CD4-positive, alpha-beta T cell treated with Interleukin-4 for 4 hours (primary cell): ENCODE data around the gene OR1B1.
"Not testable (repeated sequence)": the region's sequence is repeated elsewhere in the genome, so short reads cannot be mapped to it uniquely, and the experiment has no call there.

Experiments
- DNase-seq: peaks from one replicate; pipeline ENCODE4 v3.0.0-alpha.2; 2020

Gene OR1B1

GRCh38 chr9:122657527-122657926, at the start of gene OR1B1:
TSS of gene OR1B1 (minus strand) at chr9:122657627.
- DNase-seq = no peak

- no peak for DNase-seq
Measured at GRCh38 chr9:122695696-122696095, 38.3 kb upstream of the OR1B1 start.

DNA sequence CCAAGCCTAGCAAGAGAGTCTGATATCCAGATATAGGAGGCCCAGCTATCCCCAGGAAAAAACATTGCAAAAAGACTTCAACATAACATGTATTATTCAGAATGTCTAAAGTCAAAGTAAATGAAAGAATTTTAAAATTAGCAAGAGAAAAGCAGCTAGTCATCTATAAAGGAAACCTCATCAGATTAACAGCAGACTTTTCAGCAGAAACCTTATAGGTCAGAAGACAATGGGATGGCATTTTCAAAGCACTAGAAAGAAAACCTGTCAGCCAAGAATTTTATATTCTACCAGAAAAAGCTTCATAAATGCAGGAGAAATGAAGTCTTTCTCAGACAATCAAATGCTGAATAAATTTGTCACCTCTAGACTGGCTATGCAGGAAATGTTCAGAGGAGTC, 27.4 kb upstream of the OR1B1 start:
- no peak for DNase-seq

DNA sequence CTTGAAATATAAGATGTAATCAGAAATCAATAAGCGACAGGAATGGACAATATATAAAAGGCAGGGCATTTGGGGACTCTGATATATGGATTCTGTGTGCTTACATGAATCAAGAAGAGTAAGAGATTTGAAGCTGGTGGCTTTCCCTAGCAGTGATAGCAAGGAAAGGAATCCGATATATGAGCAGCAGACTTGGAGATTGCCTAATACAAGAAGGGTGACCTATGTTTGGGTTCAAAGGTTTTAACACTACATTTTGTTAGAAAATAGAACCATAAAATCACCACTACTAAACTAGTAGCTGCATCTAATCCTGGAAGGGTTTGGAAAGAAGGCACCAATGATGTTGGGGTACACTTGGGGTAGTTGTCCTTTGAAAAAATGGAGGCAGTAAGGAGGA, 15.1 kb upstream of the OR1B1 start:
- DNase-seq = no peak

DNA sequence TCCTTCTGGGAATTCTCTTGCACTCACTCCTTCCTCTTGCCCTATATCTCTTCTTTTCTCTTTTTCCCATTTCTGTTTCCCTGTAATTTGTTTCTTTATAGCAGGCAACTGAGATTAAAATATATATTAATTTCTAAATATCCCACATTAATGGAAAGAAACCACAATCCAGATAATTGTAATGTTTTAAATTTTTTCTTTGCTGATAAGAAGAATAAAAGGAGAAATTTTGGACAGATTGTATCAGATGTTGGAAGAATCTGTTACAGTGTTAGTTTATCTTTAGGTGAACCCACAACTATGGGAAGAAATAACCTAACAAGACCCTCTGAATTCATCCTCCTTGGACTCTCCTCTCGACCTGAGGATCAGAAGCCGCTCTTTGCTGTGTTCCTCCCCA, 4.0 kb upstream of the OR1B1 start, which contains the start of gene OR1L1:
OR1L1 (plus strand) TSS at position 301 of the 400 bp plus-strand sequence; CDS start at position 301, 0 bp downstream.
- no peak for DNase-seq

DNA sequence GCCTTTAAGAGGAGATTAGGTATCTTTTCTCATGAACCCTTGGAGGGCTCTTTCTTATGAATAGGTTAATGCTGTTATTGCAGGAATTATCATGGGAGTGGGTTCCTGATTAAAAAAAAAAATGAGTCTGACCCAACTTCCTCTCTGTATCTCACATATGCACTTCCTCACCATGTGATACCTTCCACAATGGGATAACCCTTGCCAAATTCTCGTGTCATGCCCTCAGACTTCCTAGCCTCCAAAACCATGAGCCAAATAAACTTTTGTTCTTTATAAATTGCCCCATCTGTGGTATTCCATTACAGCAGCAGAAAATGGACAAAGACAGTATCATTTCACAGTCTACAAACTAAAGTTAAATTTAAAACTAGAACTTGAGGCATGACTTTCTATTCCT, 1.0 kb downstream of the OR1B1 start:
- DNase-seq = no peak

DNA sequence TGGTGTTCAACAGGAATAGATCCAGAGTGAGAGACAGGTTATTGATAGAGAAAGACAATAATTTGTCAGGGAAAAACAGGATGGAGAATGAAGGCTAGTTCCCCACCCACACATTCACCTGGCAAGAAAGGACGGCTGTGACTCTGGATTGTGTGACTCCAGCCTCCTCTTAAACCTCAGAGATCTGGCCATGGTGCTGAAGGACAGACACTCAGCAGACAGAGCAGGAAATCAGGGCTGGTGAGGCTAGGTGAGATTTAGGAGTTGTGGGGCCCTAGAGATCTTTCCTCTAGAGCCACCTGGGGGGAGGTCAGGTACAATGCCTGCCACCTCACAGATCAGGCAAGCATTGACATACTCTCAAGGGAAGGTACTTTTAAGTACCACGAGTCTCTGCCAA, 15.2 kb downstream of the OR1B1 start:
- no peak for DNase-seq

DNA sequence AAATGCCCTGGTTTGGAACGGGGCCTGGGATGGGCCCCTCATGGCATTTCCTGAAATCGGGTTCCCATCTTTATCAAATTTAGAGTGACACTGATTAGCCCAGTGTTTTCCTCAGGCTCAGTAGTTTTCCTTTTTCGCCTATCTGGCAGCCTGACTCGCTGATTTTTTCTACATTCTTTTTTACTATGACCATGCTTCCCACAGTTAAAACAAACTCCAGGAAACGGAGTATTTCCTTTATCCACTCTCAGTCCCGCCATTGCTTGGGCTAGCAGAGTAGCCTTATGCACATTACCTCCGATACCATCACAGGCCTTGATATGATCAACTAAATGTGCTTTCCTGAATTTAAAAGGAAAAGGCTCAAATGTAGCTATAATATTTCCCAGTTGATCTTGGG, 37.4 kb downstream of the OR1B1 start:
- no peak for DNase-seq

DNA sequence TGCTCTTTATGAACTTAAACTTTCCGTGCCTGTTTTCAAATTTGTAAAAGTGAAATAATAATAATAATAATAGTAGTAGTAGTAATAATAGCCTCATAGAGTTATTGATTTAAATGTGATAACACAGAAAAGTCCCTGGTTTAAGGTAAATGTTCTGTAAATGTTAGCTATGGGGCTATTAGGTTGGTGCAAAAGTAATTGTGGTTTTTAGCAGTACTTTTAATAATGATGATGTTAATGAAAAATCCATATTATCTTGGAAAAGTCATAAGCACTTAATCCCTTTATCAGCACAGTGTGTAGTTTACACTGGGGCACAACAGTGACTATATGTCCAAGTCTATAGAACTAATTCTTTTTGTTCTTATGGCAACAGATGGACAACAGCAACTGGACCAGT, 43.1 kb downstream of the OR1B1 start, which contains the start of gene OR1Q1:
OR1Q1 (plus strand) TSS at position 377 of the 400 bp plus-strand sequence; CDS start at position 377, 0 bp downstream.
- no peak for DNase-seq

DNA sequence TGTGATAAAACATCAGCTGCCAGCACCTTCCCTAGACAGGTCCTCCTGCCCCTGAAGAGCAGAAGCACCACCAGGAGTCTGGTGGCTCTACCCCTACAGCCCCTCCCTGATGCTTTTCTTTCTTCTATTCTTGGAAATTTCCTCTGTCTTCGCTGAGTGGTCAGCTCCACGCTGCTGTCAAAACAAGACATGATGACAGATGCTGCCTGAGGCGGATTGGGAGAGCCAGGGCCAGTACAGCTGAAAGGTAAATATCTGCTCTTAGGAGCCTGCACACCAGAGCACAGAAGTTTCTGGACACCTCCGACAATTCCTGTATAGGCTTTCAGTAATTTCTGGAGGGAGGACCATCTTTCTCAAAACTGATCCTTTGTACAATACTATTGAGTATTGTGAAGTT, 47.6 kb downstream of the OR1B1 start:
- no peak for DNase-seq

DNA sequence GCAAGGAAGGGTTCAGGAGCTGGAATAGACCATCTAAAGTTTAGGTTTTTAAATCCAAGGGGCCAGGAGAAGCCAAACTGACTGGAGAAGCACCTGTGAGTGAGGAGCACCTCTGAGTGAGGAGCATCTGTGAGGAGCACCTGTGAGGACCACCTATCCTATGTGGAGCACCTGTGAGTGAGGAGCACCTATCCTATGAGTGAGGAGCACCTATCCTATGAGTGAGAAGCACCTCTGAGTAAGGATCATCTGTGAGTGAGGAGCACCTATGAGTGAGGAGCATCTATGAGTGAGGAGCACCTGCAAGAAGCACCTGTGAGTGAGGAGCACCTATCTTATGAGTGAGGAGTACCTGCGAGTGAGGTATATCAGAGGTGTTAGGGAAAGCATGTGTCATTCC, 50.8 kb downstream of the OR1B1 start:
- DNase-seq = no peak

GRCh38 chr9:122605691-122606090, 51.7 kb downstream of the OR1B1 start:
- DNase-seq = no peak

DNA sequence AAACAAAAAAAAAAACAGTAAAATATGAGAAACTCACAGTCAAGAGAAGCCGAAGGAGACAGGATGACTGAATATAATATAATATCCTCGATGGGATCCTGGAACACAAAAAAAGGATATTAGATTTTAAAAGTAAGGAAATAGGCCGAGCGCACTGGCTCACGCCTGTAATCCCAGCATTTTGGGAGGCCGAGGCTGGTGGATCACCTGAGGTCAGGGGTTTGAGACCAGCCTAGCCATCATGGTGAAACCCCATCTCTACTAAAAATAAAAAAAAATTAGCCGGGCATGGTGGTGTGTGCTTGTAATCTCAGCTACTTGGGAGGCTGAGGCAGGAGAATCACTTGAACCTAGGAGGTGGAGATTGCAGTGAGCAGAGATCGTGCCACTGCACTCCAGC, 74.1 kb downstream of the OR1B1 start, which contains the start of gene OR1L8:
OR1L8 (minus strand) TSS at position 101 of the 400 bp plus-strand sequence. CDS start 14,907 bp downstream, outside the sequence.
- not testable (repeated sequence) for DNase-seq

DNA sequence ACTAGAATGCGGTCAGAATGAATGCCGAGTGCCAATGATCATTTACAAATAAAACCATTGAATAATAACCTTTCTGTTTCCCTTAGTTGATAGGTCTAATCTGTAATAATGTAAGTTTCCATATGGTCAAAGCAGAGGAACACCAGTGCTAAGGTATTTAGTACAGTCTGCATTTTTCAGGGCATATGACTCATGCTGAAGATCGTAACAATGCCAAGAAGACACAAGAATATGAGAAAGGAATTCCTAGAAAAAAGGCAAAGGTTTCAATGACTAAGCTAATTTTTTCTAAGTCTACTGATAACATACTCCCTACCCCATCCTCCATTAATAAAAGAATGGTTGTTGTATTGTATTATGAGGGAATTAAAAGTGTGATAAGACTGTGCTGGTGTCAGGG, 77.1 kb downstream of the OR1B1 start:
- DNase-seq = no peak

DNA sequence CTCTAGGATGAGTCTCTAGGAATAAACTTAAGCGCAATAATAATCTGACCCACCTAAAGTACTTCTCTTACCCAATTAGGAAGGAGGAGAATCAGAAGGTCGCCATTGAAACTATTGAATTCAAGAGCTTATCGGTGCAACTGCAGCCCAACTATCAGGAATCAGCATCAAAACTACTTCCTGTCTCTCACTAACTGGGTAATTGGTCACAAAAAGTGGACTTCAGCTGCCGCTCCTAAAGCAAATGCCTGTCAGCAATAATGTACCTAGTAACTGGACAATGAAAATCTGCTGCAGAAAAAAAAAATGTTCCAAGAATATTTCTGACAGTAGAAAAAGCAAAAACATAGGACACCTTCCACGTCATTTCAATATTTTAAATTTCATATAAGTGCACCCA, 77.6 kb downstream of the OR1B1 start:
- DNase-seq = no peak
